GM21737 (cell line): Measurements from ENCODE around the gene PRSS2.
"Not testable (repeated sequence)": the region's sequence is repeated elsewhere in the genome, so short reads cannot be mapped to it uniquely, and the experiment has no call there.

Source experiments
- ATAC-seq: cut with Tn5 transposase; IDR thresholded peaks from one replicate; pipeline ENCODE4 v1.9.1; 2021; ENCODE audit warnings: mild to moderate bottlenecking, moderate library complexity; ENCODE audit not compliant: unreplicated experiment

The PRSS2 gene

DNA sequence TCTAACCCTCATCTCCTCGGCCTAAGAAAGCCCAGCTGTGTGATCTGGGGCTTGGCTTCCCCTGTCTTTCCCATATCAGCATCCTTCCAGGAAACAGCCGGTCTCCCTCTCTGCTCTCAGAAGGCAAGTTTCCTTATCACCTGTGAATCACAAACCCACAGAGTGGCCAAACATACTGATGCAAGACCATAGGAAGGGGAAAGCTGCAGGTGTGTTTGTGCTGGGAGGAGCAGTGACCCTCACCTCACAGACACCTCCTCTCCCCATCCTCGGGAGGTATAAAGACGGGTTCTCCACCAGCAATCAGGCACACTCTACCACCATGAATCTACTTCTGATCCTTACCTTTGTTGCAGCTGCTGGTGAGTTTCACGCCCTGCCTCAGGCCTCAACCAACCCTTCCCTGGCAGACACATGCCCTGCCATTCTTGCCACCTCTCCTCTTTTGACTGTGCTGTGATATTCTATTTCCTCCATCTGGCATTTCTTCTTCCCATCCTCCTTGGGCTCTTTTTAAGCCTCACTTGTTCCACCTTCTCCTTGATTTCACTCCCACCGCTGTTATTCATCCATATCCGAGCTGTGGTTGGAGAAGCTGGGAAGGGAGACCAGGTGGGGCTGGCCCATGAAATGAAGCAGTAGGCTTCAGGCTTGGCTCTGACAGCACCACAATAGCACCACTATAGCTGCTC is at the start of gene PRSS2:
Gene PRSS2 (plus strand): TSS at position 310 of the 692 bp plus-strand sequence. CDS start 13 bp downstream, at position 323.
- peak; percentile 18 for ATAC-seq

DNA sequence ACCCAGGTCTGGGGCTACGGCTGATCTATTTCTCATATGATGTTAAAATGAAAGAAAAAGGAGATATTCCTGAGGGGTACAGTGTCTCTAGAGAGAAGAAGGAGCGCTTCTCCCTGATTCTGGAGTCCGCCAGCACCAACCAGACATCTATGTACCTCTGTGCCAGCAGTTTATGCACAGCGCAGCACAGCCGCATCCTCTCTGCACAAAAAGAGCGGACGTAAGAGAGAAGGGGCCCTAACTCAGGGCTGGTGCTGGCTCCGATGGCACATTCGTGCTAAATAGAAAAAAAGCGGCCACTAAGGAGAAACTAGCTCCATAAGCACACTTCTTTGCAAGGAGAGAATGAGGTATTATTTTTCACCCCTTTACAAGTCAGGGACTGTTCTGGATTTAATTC is 49.8 kb upstream of the PRSS2 start:
- ATAC-seq, result no peak

DNA sequence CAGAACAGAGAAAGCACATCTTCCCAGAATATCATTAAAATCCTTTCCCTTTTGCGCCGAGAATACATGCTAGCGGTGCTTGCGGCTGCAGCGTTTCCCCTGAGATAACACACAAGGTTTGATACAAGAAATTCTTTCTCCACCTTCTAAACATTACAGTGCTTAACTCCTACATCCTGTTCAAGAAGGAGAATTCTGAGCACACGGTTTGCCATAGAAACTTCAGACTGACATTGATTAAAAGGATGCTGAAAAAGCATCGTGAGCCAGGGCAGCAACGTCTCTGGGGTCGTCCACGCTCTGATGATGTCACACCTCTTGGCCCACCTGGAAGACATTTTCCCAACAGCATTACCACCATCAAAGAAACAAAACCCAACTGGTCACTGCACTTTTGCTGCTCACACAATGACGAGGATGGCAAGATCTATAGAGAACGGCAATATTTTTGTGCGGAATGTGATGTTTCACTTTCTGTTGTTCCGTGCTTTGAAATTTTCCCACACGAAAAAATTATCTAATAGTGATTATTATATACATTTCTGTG is 48.4 kb upstream of the PRSS2 start:
- no peak for ATAC-seq

DNA sequence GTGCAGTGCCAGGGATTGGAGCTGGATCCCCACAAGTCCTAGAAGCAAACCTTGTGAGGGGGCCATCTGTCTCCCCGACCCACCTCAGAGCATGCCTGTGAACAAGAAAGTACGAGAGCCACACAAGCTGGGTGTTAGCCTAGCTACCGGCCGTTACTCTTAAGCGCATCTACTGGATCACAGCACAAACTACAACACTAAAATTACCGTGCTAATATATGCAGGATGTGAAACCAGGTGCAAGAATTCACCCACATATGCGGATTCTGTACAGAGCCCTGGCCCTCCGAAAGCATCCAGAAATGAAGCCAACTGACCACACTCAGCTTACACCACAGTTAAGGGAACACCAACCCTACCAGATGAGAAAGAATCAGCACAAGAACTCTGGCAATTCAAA is 37.5 kb upstream of the PRSS2 start:
- peak; percentile 60 for ATAC-seq

DNA sequence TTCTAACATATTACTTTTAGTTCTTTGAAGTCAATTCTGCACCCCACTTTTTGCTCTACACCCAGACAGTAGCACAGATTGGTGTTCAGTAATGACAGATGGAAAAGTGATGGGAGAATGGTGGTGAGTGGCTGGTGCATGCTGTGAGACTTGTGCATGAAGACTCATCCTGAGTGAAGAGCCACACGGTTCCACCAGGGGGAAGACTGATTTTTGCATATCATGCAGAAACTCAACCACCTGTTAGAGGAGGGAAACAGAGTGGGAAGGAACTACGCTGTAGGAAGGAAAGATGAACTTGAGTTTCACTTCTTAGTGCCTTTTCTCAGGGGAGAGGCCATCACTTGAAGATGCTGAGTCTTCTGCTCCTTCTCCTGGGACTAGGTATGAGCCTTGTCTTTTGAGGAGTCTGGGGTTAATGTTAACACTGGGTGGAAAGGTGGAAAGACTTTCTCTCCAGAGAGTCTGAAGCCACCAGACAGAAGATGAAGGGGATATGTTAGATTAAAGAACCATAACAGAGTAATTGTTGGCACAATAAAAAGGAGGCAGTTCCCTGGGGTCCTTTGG is 30.8 kb upstream of the PRSS2 start:
- peak; percentile 92 for ATAC-seq

DNA sequence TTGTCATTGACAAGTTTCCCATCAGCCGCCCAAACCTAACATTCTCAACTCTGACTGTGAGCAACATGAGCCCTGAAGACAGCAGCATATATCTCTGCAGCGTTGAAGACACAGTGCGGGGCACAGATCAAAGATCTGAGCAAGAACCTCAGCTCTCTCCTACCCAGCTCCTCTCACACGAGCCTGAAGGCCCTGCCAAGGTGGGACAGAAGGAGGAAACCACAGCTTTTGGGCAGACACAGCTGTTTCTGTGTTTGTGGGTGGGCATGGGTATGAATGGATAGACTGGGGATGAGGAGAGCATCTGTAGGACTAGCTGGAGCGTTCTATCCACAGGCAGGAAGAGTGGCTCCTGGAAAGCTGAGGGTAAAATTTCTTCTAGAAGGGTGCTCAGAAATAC is 30.0 kb upstream of the PRSS2 start:
- ATAC-seq, result no peak

DNA sequence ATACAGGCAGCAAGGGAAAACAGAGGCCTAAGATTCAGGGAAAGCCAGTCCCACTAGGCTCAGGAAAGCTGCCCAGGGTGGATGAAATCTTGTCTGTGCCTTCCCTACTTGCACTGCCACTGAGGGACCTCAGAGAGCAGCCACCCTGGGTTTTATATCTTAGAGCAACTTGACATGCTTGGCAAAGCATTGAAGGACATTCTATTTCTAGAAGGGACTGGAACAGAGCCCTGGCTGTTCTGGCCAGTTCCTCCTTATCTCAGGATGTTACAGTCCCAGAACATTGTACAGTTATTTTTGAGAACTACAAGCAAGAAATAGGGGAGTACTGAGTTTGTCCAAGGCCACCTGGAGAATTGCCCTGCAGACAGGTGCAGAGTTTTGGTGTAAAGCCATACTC is 28.8 kb upstream of the PRSS2 start:
- not testable (repeated sequence) for ATAC-seq

DNA sequence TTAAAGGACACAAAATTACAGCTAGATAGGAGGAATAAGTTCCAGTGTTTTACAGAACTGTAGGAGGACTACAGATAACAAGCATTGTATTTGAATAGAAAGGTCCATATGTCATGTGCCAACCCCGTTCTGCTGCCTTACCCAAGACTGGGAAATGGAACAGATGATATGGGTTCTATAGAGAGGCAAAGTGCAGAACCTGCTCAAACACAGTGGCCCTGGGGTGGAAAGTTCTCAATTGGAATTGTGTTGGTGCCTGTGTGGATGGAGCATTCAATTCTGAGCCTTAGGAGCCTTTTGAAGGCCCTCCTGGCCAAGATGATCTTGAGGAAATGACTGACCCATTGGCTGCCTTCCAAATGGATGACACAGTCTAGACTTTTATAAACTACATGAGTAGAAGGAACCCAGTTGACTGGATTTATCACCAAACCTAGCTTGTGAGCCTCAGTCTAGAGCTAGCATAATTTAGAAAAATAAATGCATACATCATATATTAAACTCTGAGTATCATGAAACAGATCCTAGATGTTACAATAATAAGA is 25.6 kb upstream of the PRSS2 start:
- no peak for ATAC-seq

DNA sequence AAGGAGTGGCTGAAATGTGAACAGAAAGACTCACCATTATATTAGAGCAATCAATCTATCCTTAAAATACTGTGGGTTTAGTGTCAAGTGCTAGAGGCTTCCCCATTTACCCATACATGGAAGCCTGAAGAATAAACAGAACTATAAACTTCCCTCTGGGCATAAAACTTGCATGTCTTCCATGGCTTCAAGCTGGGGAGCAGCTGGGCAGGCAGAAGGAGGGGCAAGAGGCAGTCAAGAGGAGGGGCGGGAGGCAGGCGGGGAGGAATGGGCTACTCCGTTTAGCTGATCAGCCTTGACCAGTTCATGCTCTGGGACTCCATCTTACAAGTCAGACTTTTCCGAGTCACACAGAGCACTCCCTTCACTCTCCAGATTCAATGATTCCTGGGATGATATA is 25.0 kb upstream of the PRSS2 start:
- ATAC-seq, result no peak

DNA sequence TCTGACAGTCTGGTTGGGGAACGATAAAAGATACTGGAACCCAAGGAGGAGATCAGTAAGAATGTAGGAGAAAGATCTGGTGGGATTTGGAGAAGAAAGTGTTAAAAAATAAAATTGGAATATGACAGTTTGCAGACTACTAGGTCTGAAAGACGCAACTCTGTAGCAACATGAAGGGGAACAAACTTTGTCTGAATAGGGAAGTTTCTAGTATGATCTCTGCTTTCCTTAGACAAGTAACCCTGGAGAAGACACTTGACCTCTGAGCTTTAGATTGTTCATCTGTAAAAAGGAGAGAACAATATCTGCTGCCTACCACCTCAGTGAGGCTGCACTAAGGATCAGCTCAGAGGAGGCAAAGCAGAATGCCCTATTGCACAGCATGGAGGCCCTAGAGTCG is 24.5 kb upstream of the PRSS2 start:
- ATAC-seq, result no peak

DNA sequence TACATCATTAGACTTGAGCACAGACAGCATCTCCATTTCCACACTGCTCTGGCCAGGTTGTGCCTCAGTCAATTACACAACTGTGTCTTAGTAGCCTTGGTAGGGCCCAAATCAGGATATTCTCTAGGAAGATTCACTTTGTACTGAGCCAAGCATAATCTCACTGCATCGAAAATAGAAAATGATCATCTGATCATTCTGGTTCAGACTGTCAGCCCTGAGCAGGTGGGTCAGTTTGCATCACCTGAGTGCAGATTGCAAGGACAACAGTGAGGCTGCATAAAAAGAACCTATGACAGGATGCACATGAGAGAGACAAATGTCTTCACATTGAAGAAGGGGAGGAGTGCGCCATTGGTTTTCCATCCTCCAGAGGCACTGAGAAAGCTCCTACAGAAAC is 22.4 kb upstream of the PRSS2 start:
- not testable (repeated sequence) for ATAC-seq

DNA sequence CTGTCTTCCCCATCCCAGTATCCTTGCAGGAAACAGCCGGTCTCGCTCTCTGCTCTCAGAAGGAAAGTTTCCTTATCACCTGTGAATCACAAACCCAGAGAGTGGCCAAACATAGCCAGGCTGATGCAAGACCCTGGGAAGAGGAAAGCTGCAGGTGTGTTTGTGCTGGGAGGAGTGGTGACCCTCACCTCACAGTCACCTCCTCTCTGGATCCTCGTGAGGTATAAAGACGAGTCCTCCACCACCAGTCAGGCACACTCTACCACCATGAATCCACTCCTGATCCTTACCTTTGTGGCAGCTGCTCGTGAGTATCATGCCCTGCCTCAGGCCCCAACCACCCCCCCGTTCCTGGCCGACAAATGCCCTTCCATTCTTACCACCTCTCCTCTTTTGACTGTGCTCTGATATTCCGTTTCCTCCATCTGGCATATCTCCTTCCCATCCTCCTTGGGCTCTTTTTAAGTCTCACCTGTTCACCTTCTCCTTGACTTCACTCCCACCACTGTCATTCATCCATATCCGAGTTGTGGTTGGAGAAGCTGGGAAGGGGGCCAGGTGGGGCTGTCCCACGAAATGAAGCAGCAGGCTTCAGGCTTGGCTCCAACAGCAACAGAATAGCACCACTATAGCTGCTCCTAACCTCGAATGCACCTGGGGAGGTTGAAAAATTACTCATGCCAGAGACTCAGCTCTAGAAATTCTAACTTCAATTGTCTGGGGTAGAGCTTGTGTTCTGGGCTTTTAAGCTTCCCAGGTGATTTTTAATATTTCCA is 21.4 kb upstream of the PRSS2 start, which contains the start of gene PRSS1:
Gene PRSS1 (plus strand): TSS at position 255 of the 776 bp plus-strand sequence. CDS start 13 bp downstream, at position 268.
- no peak for ATAC-seq

DNA sequence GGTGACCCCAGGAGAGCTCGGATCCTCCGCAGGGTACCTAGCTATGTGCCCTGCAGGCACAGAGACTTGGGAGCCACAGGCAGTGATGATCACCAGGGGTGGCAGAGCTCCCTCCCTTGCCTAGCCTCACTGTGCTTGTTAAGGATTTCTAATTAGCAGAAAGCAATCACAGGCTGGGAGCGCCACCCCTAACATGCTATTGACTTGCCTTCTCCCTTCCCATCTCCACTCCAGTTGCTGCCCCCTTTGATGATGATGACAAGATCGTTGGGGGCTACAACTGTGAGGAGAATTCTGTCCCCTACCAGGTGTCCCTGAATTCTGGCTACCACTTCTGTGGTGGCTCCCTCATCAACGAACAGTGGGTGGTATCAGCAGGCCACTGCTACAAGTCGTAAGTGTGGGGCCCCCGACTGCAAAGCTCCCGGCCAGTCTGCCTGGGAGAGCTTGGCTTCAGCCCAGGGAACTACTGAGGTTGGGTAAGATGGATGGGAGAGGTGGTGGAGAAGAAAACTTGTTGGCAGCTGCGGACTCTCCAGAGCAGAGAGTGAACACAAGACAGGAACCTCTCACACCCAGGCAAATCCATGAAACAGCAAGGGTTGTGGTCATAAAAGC is 20.3 kb upstream of the PRSS2 start:
- ATAC-seq, result no peak

DNA sequence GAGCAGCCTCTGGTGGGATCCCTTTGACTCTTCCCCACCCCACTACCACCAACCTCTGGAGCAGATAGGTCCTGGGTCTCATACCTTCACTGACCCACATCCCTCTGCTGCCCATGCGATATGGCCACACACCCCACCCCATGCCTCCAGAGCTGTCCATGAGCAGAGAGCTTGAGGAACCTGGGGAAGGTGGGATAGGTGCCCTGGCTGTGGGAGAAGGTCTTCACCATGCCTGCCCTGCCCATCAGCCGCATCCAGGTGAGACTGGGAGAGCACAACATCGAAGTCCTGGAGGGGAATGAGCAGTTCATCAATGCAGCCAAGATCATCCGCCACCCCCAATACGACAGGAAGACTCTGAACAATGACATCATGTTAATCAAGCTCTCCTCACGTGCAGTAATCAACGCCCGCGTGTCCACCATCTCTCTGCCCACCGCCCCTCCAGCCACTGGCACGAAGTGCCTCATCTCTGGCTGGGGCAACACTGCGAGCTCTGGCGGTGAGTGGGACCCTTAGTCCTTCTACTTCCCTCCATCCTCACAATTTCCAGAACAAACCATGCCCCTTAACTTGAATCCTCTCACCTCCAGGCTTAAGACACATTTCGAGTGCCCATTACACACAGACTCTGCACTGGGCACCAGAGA is 19.1 kb upstream of the PRSS2 start:
- not testable (repeated sequence) for ATAC-seq

DNA sequence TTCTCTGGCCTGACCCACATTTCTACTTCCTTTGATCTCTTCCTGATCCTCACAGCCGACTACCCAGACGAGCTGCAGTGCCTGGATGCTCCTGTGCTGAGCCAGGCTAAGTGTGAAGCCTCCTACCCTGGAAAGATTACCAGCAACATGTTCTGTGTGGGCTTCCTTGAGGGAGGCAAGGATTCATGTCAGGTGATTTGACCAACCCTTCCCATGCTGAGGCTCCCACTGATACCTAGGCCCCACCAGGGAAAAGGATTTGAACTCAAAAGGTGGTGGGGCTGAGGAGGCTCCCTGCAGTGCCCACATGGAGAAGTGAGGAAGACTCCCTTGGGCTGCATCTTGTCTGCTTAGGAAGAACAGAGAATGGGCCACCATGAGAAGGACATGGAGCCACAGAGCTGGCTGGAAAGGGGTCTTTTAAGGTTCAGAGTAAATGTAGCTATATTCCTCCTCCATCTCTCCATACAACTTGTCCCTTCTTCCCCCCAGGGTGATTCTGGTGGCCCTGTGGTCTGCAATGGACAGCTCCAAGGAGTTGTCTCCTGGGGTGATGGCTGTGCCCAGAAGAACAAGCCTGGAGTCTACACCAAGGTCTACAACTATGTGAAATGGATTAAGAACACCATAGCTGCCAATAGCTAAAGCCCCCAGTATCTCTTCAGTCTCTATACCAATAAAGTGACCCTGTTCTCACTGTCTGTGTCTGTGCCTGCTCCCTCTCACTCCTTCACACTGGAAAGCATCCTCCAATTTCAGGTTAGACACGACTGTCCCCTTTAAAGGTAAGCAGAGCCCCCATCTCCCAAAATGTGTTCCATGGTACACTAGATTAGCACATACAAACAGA is 18.2 kb upstream of the PRSS2 start:
- ATAC-seq, result no peak

DNA sequence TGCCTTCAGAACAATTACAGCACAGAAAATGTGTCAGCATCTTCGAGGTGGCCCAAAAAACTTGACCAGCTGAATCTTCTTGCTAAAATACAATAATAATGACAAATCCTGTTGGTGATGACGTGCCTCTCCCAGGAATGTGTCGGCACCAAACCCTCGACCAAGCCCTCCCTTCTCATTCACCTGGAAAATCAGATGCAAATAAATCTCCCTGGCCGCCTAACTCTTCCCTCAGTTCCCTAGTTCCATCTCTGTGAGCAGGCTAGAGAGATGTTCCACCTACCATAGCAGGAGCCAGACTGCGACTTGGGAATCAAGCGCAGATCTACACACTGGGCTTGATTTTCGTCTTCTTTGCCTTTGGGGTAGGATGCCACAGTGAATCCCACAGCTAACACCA is 17.4 kb upstream of the PRSS2 start:
- no peak for ATAC-seq

DNA sequence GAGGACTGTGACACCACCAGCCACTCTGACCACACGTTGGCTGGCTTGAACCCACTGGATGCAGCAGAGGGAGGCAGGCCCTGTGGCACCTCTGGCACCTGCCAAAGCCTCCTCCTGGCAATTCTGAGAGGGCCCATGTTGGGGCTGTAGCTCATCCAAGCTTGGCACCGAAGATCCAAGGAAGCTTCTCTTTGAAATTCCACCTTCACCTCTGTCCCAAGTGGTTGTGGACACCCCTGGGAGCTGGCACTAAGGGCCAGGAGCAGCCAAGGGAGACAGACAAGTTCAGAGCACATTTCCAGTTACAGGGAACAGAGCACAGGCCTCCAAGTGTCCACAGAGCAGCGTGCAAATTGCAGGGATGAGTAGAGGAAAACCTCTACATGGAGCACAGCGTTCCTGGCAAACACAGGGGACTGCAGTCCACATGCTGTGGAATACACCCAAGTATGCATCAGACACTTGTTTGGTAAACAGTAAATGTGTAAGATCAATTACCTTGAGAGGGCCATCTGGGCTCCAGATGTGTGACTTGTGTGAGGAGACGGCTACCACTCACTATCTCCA is 16.8 kb upstream of the PRSS2 start:
- ATAC-seq, result not testable (repeated sequence)

DNA sequence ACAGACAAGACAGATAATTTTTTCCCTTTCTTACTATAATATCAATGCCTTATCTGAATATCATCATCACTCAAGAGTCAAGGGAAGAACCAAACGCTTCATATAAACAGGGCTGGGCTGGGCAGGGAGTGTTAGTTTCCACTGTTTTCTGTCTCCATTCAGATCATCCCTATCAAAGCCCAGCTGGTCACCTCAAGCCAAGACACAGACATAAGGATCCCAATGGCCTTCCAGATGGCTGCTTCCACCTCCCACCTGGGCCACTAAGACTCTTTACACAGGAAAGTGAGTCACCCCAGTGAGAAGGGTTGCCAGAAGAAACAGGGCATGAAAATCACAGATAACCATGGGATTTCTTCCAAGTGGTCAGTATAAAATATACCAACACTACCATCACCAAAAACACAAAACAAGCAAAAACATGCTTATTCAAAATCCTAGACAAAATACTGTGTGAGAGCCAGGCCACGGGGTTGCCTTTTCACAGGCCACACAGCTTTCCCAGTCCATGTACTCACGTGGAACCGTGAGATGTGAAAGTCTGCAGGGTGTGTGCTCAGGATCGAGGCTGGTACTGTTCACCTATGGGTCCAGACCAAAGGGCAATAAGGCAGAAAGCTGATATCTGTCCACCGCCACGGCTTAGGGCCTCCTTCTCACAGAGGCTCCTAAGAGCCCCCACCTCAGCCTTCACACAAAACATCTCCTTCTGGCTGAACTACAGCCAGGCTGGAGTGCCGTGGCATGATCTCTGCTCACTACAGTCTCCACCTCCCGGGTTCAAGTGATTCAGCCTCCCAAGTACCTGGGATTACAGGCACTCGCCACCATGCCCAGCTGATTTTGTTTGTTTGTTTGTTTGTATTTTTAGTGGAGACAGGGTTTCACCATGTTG is 15.8 kb upstream of the PRSS2 start:
- no peak for ATAC-seq
